Liver (tissue), 9 donors: ENCODE data around the gene ZRANB1. TPM values are rescaled to one million over a fixed set of nuclear protein-coding genes. Genes with fewer than 3 reads are reported as not detected.
"Not testable (repeated sequence)": the region's sequence is repeated elsewhere in the genome, so short reads cannot be mapped to it uniquely, and the experiment has no call there.

Experiments
- DNase-seq: peaks from one replicate; pipeline ENCODE4 v3.0.0-alpha.2; 2017; ENCODE audit warnings: low spot score
- H3K27ac ChIP-seq, 2 donors: one replicate each; pipeline ENCODE4 v1.7.0; 2013; ENCODE audit warnings: inconsistent platforms in 2 of 2, low read length in 2 of 2, control low read depth in 1 of 2, low read depth in 1 of 2, mild to moderate bottlenecking in 1 of 2
- H3K27me3 ChIP-seq, 4 donors: one replicate each; pipeline versions ENCODE4 v1.6.1 to v1.7.0; 2013; ENCODE audit warnings: low read length in 3 of 4, inconsistent platforms in 1 of 4, mild to moderate bottlenecking in 1 of 4, moderate library complexity in 1 of 4; ENCODE audit not compliant: control insufficient read depth in 4 of 4, insufficient read depth in 4 of 4
- H3K36me3 ChIP-seq, 4 donors: one replicate each; pipeline versions ENCODE4 v1.6.1 to v1.7.0; 2013; ENCODE audit warnings: low read length in 3 of 4, mild to moderate bottlenecking in 3 of 4, low read depth in 1 of 4, moderate library complexity in 1 of 4; ENCODE audit not compliant: control insufficient read depth in 4 of 4, insufficient read depth in 3 of 4
- H3K4me1 ChIP-seq, 4 donors: one replicate each; pipeline versions ENCODE4 v1.6.1 to v1.7.0; 2013; ENCODE audit warnings: low read length in 3 of 4, mild to moderate bottlenecking in 3 of 4, moderate library complexity in 1 of 4; ENCODE audit not compliant: control insufficient read depth in 4 of 4, insufficient read depth in 4 of 4
- H3K4me3 ChIP-seq, 3 donors: one replicate each; pipeline versions ENCODE4 v1.6.1 to v1.7.0; 2013; ENCODE audit warnings: low read length in 3 of 3, control low read depth in 1 of 3, low read depth in 1 of 3, mild to moderate bottlenecking in 1 of 3
- H3K9ac ChIP-seq, 2 donors: one replicate each; pipeline ENCODE4 v1.7.0; 2013; ENCODE audit warnings: low read length in 2 of 2, mild to moderate bottlenecking in 2 of 2, moderate library complexity in 2 of 2, control low read depth in 1 of 2, low read depth in 1 of 2
- H3K9me3 ChIP-seq, 4 donors: one replicate each; pipeline versions ENCODE4 v1.6.1 to v1.7.0; 2013; ENCODE audit warnings: low read length in 3 of 4; ENCODE audit not compliant: control insufficient read depth in 4 of 4
- EGR1 ChIP-seq, 2 donors: IDR thresholded peaks; 2 replicates each; pipeline ENCODE4 v1.6.1; 2016 to 2018; ENCODE audit warnings: antibody characterized with exemption in 2 of 2, low read depth in 2 of 2
- FOXA1 ChIP-seq: IDR thresholded peaks from 2 replicates; pipeline ENCODE4 v1.6.1; 2016; ENCODE audit warnings: antibody characterized with exemption
- GABPA ChIP-seq, 2 donors: IDR thresholded peaks in 1 of 2; conservative IDR thresholded peaks in 1 of 2; 2 replicates each; pipeline ENCODE4 v1.6.1; 2016; ENCODE audit warnings: antibody characterized with exemption in 2 of 2, mild to moderate bottlenecking in 1 of 2, moderate library complexity in 1 of 2
- HNF4A ChIP-seq, 2 donors: conservative IDR thresholded peaks; 2 replicates each; pipeline ENCODE4 v1.6.1; 2016; ENCODE audit warnings: antibody characterized with exemption in 2 of 2, mild to moderate bottlenecking in 2 of 2
- RAD21 ChIP-seq, 2 donors: IDR thresholded peaks; 2 replicates each; pipeline ENCODE4 v1.6.1; 2016; ENCODE audit warnings: antibody characterized with exemption in 2 of 2, mild to moderate bottlenecking in 2 of 2
- RXRA ChIP-seq, 2 donors: IDR thresholded peaks; 2 replicates each; pipeline ENCODE4 v1.6.1; 2017 to 2018; ENCODE audit warnings: antibody characterized with exemption in 2 of 2, mild to moderate bottlenecking in 1 of 2
- SP1 ChIP-seq: IDR thresholded peaks from 2 replicates; pipeline ENCODE4 v1.6.1; 2018; ENCODE audit warnings: antibody characterized with exemption, mild to moderate bottlenecking
- WGBS: extraction: QIAGEN DNeasy Blood & Tissue Kit; methylation state at CpG from one replicate; pipeline ENCODE4 v1.1.7; 2013; 5-methylcytosine and 5-hydroxymethylcytosine counted together
- polyA plus RNA-seq, 2 donors: library from polyadenylated mRNA; stranded (reverse) in 1 of 2; unstranded in 1 of 2; fragments of 200-250 nt in 1 of 2; fragments of >200 nt in 1 of 2; fragmentation: Nextera tagmentation in 1 of 2; extraction: Ambion mirVana in 1 of 2; gene quantifications; one replicate each; pipeline versions ENCODE4 v1.2.1 to v1.2.3, GENCODE V29; 2013 to 2015
- total RNA-seq, 2 donors: library from RNA; depleted of rRNA; stranded (reverse); fragments of >200 nt; gene quantifications; one replicate each; pipeline ENCODE4 v1.2.3, GENCODE V29; 2014
- TF ChIP-seq, protein P1 (sequence below): fragments of 150-350 bp; IDR thresholded peaks from 2 replicates; pipeline ENCODE4 v1.5.1; 2017; ENCODE audit warnings: improper control_type of control experiment, low read depth, low read length; ENCODE audit not compliant: missing input control
- donor health status: healthy.
- donor health status: healthy.
- donor health status: healthy.
- donor health status: healthy.
- donor health status: healthy.

Gene ZRANB1
- total and polyA plus RNA-seq, 4 donors = 6.2 to 32.5 (median 14.4) TPM

- H3K9me3 ChIP-seq = no peaks in the 10 kb centered on the region
- peaks cover 3 to 55% (median 41%) of the 10 kb centered on the region in 4 donors for H3K4me1 ChIP-seq
- no peaks in the 10 kb centered on the region for H3K36me3 ChIP-seq
- H3K4me3 ChIP-seq = no peak overlapping the region
- 56% methylated on average over 14 of the region's 14 CpGs for WGBS
- DNase-seq = no peak
- TF ChIP-seq, protein P1, sequence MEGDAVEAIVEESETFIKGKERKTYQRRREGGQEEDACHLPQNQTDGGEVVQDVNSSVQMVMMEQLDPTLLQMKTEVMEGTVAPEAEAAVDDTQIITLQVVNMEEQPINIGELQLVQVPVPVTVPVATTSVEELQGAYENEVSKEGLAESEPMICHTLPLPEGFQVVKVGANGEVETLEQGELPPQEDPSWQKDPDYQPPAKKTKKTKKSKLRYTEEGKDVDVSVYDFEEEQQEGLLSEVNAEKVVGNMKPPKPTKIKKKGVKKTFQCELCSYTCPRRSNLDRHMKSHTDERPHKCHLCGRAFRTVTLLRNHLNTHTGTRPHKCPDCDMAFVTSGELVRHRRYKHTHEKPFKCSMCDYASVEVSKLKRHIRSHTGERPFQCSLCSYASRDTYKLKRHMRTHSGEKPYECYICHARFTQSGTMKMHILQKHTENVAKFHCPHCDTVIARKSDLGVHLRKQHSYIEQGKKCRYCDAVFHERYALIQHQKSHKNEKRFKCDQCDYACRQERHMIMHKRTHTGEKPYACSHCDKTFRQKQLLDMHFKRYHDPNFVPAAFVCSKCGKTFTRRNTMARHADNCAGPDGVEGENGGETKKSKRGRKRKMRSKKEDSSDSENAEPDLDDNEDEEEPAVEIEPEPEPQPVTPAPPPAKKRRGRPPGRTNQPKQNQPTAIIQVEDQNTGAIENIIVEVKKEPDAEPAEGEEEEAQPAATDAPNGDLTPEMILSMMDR = no peak
- TF ChIP-seq SP1 = no peak
- no peak for TF ChIP-seq FOXA1
- TF ChIP-seq RXRA (IDR thresholded peaks at IDR 0.05) = no peak
- H3K9ac ChIP-seq = no peak overlapping the region
- H3K27me3 ChIP-seq = no peaks in the 10 kb centered on the region
- H3K27ac ChIP-seq = peak overlapping the region in 1 of 2 donors; percentile 34
Measured at GRCh38 chr10:124911124-124912067, 30.5 kb upstream of the ZRANB1 start.

DNA sequence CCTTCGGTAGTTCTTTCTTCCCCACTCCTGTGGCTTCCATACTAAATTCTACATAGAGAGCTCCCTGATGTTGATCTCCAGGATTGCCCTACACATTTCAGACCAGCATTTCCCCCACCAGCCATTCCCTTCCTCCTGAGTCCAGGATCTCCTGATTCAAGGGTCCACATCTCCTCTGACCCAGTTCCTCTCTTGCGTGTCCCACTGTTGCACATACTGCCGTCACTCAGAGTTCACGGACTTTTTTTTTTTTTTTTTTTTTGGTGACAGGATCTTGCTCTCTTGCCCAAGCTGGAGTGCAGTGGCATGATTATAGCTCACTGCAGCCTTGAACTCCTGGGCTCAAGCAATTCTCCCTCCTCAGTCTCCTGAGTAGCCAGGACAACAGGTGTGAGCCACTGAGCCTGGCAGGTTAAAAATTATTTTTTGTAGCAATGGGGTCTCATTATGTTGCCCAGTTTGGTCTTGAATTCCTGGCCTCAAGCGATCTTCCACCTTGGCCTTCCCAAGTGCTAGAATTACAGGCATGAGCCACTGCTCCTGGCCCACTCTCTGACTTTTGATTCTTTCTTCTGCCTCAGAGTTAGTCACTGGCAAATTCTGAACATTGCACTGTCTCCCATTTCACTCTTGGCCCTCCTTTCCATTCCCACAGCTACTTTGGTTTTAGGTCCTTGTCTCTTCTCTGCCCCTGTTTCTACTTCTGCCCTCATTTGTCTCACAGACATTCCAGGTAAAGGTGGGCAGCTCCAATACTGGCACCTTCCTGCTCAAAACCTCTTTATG lies 29.6 kb upstream of the ZRANB1 start:
- no peak for DNase-seq
- H3K9ac ChIP-seq = peak overlapping the region in 1 of 2 donors; percentile 36
- H3K27me3 ChIP-seq = no peaks in the 10 kb centered on the region
- TF ChIP-seq GABPA (IDR thresholded peaks at IDR 0.05 in 1 of 2, conservative IDR thresholded peaks at IDR 0.05 in 1 of 2) (no peak), HNF4A (conservative IDR thresholded peaks at IDR 0.05) (peak in 1 of 2 donors; percentile 12)
- H3K4me1 ChIP-seq = peaks cover under 1 to 55% (median 41%) of the 10 kb centered on the region in 4 donors
- H3K27ac ChIP-seq = peak overlapping the region in 1 of 2 donors; percentile 34
- no peaks in the 10 kb centered on the region for H3K9me3 ChIP-seq
- 49% methylated on average over 5 of the region's 5 CpGs for WGBS
- H3K36me3 ChIP-seq = no peaks in the 10 kb centered on the region
- no peak overlapping the region for H3K4me3 ChIP-seq

GRCh38 chr10:124913167-124913566 lies 28.8 kb upstream of the ZRANB1 start:
- no peaks in the 10 kb centered on the region for H3K27me3 ChIP-seq
- peak; percentile 47 to 50 for TF ChIP-seq RAD21 (IDR thresholded peaks at IDR 0.05)
- TF ChIP-seq HNF4A (conservative IDR thresholded peaks at IDR 0.05) = peak in 1 of 2 donors; percentile 8
- TF ChIP-seq EGR1 (IDR thresholded peaks at IDR 0.05; ENCODE audit: low read depth in 2 of 2) = no peak
- 42% methylated on average over 3 of the region's 3 CpGs for WGBS
- H3K4me1 ChIP-seq = peaks cover 0 to 50% (median 38%) of the 10 kb centered on the region in 4 donors
- no peak for DNase-seq
- H3K4me3 ChIP-seq = no peak overlapping the region
- no peaks in the 10 kb centered on the region for H3K9me3 ChIP-seq
- no peaks in the 10 kb centered on the region for H3K36me3 ChIP-seq
- no peak overlapping the region for H3K27ac ChIP-seq
- H3K9ac ChIP-seq = no peak overlapping the region

- H3K9me3 ChIP-seq, H3K27ac ChIP-seq, H3K36me3 ChIP-seq, H3K27me3 ChIP-seq, H3K9ac ChIP-seq, H3K4me3 ChIP-seq, DNase-seq: not testable (repeated sequence)
- WGBS = 81% methylated on average over 16 of the region's 16 CpGs
- peaks cover 3 to 56% (median 45%) of the 10 kb centered on the region in 4 donors for H3K4me1 ChIP-seq
Measured at GRCh38 chr10:124914398-124914797, 27.5 kb upstream of the ZRANB1 start.
